Amniotic epithelial cell (primary cell): ENCODE data around the gene SLC37A1.

Experiments
- DNase-seq: peaks from one replicate; pipeline ENCODE4 v3.0.0-alpha.2; 2010; ENCODE audit warnings: low read depth

Gene SLC37A1

GRCh38 chr21:42479582-42479981 lies 34.1 kb upstream of the SLC37A1 start:
- DNase-seq = no peak

DNA sequence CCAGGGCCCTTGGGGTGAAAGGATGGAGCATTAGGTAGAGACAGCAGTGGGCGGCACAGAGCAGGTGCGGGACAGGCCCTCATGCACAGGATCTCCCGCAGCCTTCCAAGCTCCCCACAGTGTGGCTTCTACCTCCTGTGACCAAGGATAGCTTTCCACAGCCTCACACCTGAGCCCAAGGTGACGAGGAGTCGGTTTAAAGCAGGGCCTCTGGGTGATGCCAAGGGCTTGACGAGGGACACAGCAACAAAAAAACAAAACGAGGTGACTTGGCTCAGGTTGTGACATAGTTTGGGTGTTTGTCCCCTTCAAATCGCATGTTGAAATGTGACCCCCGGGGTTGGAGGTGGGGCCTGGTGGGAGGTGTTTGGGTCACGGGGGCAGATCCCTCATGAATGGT lies 32.9 kb upstream of the SLC37A1 start:
- no peak for DNase-seq

GRCh38 chr21:42481169-42481568 lies 32.5 kb upstream of the SLC37A1 start:
- DNase-seq = no peak

DNA sequence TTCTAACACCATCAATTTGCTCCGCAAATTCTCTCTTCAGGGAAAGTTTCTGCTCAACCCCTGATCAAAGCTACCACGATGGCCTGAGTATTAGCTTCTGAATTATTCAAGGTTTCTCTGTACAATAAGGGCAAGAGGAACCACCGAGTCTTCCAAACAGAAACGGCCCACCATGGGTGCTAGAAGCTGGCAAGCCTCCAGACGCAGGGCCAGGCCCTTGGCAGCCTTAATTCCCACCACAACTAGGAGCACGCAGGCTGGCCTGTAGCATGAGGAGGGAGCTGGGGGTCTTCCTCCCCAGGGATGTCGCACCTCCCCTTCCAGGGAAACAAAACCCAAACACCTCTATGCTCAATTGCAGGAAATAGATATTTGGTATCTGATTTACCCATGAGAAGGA lies 28.7 kb upstream of the SLC37A1 start:
- no peak for DNase-seq

DNA sequence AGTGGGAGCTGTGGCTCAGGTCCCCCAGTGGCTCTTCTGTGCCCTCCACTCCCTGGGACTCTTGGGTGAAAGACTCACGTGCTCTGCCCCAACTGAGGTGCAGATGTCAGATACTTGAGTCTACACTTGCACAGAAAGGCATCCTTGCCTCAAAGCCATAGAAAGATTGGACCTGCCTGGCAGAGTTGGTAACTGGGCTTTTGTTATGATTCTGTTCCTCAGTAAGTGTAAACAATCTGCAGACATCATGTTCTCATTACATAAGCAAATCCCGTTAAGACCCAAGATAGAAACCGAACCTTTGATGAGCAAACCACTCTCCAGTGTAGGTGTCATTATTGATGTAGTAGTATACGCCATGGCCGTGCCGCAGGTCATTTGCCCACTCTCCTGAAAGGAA lies 27.6 kb upstream of the SLC37A1 start:
- no peak for DNase-seq

DNA sequence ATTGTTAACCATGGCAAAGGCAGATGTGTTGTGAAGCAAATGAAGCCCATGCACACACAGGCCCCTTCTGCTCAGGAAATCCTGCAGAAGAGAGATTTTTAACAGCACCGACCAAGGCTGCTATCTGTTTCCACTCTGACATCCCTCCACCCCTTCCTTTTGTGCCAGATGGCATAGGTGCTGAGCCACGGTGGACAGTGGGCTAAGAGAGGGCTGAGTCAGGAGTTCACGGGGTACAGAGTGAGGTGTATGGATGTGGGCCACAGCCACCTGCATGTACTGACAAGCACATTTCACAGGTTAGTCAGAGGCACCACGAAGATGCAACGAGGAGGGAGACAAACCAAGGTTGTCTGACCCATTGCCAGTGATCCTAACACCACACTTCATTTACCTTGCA lies 27.1 kb upstream of the SLC37A1 start:
- DNase-seq = no peak

DNA sequence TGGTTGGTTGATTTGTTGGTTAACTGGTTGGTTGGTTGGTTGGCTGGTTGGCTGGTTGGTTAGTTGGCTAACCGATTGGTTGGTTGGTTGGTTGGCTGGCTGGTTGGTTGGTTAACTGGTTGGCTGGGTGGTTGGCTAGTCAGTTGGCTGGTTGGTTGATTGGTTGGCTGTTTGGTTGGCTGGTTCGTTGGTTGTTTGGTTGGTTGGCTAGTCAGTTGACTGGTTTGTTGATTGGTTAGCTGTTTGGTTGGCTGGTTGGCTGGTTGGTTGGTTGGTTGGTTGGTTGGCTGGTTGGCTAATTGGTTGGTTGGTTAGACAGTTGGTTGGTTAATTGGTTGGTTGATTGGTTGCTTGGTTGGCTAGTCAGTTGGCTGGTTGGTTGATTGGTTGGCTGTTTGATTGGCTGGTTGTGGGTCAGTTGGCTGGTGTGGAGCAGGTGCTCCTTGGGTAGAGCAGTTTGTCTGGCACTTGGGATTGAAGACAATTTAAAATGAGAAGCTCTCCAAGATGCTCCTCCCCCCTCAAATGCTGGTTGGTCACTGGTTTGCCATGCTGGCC lies 24.6 kb upstream of the SLC37A1 start:
- DNase-seq = no peak

- DNase-seq = no peak
Measured at GRCh38 chr21:42489991-42490390, 23.7 kb upstream of the SLC37A1 start.

GRCh38 chr21:42490720-42491119 lies 22.9 kb upstream of the SLC37A1 start:
- no peak for DNase-seq

DNA sequence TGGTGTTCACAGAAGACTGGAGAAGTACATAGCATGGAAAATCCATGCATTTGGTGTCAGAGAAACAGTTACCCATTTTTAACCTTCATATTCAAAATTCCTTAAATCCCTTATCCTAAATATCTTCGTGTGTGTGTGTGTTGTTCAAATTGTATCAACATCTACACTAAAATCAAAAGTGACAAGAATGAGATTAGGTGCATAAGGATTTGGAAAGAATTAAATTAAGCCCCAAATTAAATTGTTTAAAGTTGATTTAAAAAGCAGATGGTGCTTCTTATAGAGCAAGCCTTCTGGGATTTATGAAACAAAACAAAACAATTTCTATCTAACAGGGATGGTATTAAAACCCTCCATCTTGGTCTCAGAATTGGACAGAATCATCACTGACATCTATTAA lies 22.3 kb upstream of the SLC37A1 start:
- DNase-seq = no peak

DNA sequence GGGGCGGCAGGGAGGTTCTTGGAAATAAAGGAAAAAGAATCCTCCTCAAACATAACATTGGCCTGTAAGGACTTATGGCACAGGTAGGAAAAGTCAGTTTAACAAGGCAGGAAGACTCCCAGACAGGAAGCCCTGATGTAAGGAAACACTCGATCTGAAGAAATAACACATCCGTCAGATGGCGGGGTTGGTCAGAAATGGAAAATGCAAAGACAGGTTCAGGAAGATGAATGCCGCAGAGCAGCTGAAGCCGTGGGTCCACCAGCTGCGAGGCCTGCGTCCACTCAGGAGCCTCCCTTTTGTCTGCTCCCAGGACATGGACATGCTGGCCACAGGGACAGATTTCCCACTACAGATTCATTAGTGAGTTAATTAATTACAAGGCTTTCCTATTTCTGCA lies 21.5 kb upstream of the SLC37A1 start:
- DNase-seq = no peak

DNA sequence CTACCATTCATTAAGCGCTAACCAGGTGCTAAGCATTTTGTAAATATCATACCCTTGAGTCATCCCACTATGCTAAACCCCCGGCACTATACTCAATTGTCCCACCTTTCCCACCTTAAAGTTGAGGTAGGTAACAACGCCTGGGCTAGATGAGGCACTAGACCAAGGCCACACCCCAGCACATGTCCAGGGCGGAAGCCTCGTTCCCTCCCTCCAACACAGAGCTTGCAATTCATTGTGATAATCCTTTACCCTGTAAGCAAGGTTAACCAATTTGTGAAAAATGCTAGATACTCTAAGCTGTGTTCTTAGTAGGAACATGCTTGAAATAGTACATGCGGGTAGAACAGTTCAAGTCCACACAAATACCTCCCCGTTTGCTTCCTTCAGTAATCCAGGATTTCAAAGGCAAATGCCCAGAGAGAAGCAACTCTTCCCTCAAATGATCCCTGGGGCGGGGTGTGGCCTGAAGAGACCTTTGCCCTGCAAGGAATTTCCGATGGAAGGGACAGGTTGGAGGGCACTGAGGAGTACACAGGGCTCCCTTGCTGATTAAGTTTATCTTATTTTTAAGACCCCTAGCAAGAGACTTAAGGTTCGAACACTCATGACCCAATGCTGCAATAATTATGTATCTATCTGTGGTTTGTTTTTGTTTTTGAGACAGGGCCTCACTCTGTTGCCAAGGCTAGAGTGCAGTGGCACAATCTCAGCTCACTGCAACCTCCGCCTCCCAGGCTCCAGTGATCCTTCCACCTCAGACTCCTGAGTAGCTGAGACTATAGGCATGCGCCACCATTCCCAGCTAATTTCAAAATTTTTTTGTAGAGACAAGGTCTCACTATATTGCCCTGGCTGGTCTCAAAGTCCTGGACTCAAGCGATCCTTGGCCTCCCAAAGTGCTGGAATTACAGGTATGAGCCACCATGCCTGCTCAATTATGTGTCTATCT lies 20.3 kb upstream of the SLC37A1 start:
- DNase-seq = no peak

DNA sequence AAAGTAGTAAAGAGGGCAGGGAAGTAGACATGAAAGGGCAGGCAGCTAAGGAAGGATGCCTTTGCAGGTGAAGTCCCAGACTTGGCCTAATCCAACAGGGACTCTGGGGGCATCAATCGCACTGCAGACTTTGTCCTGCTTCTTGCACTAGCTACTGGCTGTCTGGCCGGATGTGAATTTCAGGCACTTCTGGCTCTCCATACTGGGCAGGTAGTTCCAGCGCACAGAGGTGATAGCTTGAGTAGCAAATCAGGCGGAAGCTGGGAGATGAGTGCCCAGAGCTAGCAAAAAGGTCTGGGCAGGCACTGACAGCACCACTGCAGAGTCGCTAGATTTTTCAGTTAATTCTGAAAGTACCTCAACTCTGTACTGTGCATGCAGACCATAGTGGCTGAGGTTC lies 18.6 kb upstream of the SLC37A1 start:
- no peak for DNase-seq

DNA sequence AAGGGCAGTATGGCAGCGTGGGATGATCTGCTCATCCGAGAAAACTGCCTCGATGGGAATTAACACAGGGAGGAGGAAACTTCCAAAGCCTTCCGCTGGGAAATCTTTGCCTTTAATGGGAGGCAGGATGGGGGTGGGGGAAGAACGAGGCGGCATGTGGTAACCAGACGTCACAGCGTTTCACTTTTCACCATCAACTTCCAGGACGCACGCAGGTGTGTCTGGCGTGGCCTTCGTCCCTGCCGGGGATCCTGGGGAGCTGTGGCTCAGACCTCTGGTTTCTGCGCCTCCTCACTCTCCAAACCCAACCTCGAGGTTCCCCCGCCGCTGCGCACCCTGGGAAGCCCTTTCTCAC lies 17.9 kb upstream of the SLC37A1 start:
- DNase-seq = peak; percentile 24

- peak; percentile 97 for DNase-seq
Measured at GRCh38 chr21:42496120-42496838, 17.4 kb upstream of the SLC37A1 start, which contains the start of gene RSPH1. TSS of gene RSPH1 (minus strand) at chr21:42496224. CDS start at chr21:42496186, 38 bp downstream.

DNA sequence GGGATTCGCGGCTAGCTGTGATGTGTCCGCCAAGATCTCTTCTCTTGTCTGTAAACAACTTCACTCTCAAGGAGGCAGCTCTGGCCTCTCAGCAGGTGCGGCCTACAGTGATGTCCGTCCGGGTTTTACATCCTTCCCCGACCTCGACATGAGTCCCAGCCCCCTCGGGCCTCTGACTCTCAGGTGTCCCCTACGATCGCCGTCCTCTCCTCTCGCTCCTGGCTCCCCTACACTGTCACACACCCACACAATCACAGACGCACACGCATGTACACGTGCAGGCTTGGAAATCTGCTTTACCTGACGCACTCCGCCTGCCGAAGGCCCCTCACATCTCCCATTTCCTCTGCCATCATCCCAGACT lies 16.8 kb upstream of the SLC37A1 start:
- DNase-seq = no peak

GRCh38 chr21:42498012-42498411 lies 15.6 kb upstream of the SLC37A1 start:
- DNase-seq = no peak

GRCh38 chr21:42499444-42500112 lies 14.1 kb upstream of the SLC37A1 start:
- no peak for DNase-seq

- no peak for DNase-seq
Measured at GRCh38 chr21:42500225-42500624, 13.4 kb upstream of the SLC37A1 start.

- no peak for DNase-seq
Measured at GRCh38 chr21:42500736-42501135, 12.9 kb upstream of the SLC37A1 start.

DNA sequence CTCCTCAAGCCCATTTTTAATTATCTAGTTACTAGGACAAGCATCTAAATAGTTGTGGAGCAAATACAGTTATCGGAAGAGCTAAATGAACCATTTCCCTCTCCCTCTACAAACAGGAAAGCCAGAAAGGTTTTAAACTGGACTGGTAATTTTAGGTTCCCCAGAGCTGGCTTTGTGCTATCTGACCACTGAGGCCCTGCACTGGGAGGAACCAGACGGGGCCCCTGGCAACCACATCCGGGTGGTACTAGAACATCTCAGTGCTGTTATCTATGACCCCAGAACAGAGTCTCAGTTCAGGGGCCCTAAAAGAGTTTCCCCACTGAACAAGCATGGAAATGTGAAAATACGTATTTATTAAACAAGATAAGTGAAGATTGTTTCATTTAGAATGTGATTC lies 9.9 kb upstream of the SLC37A1 start:
- DNase-seq = no peak

GRCh38 chr21:42505090-42505726 lies 8.4 kb upstream of the SLC37A1 start:
- DNase-seq = no peak
